Kidney (tissue), 14 donors: ENCODE data around the gene CBX2. TPM values are rescaled to one million over a fixed set of nuclear protein-coding genes. Genes with fewer than 3 reads are reported as not detected.

Source experiments
- DNase-seq, 5 donors: peaks; one replicate each; pipeline ENCODE4 v3.0.0-alpha.2; 2013 to 2020
- FAIRE-seq: peaks from 2 replicates; lab custom pipeline; 2012; peaks lifted over from hg19 to GRCh38; lab: Jason Lieb, UNC
- H3K27ac ChIP-seq, 2 donors: one replicate each; pipeline ENCODE4 v1.7.0; 2013; ENCODE audit warnings: low read depth in 2 of 2, low read length in 2 of 2, inconsistent platforms in 1 of 2
- H3K27me3 ChIP-seq: one replicate; pipeline ENCODE4 v1.7.1; 2013; ENCODE audit warnings: low read length, inconsistent platforms; ENCODE audit not compliant: control insufficient read depth, insufficient read depth
- H3K36me3 ChIP-seq, 3 donors: one replicate each; pipeline versions ENCODE4 v1.7.0 to v1.7.1; 2013; ENCODE audit warnings: low read length in 3 of 3, control low read depth in 1 of 3, inconsistent platforms in 1 of 3; ENCODE audit not compliant: insufficient read depth in 3 of 3, control insufficient read depth in 2 of 3
- H3K4me1 ChIP-seq, 3 donors: one replicate each; pipeline versions ENCODE4 v1.7.0 to v1.7.1; 2013; ENCODE audit warnings: low read length in 3 of 3, inconsistent platforms in 1 of 3, low read depth in 1 of 3; ENCODE audit not compliant: control insufficient read depth in 2 of 3, insufficient read depth in 2 of 3
- H3K4me3 ChIP-seq, 3 donors: one replicate each; pipeline versions ENCODE4 v1.7.0 to v1.8.1; 2013; ENCODE audit warnings: low read length in 3 of 3, control low read depth in 1 of 3, inconsistent platforms in 1 of 3
- H3K9ac ChIP-seq, 3 donors: one replicate each; pipeline versions ENCODE4 v1.7.0 to v1.7.1; 2013; ENCODE audit warnings: low read length in 3 of 3, control low read depth in 1 of 3, inconsistent platforms in 1 of 3
- H3K9me3 ChIP-seq, 3 donors: one replicate each; pipeline versions ENCODE4 v1.7.0 to v1.7.1; 2013; ENCODE audit warnings: low read length in 3 of 3, control low read depth in 1 of 3, inconsistent platforms in 1 of 3; ENCODE audit not compliant: control insufficient read depth in 2 of 3, insufficient read depth in 1 of 3
- CTCF ChIP-seq: IDR thresholded peaks from 3 replicates; pipeline ENCODE4 v1.5.1; 2012; ENCODE audit warnings: mild to moderate bottlenecking, moderate library complexity, borderline replicate concordance; ENCODE audit not compliant: insufficient read depth; ENCODE audit errors: extremely low read depth
- intact Hi-C: fragments of 100-400 bp; cut with DNase I; formaldehyde crosslinking; loops from one replicate; pipeline ENCODE4 v1.11.1; 2022
- polyA plus RNA-seq: library from polyadenylated mRNA; stranded (reverse); fragments of 350-450 nt; fragmentation: Illumina TruSeq; extraction: RNeasy Lipid Tissue Mini Kit (QIAGEN cat#74804); gene quantifications from one replicate; pipeline ENCODE4 v1.2.3, GENCODE V29; 2014; ENCODE audit warnings: low read depth, low replicate concordance; ENCODE audit not compliant: insufficient read depth
- total RNA-seq: library from RNA; stranded (reverse); fragmentation: NEBNext Ultra II Directional; extraction: Animal tissue kit (Norgen Biotek cat#: 25700); gene quantifications from one replicate; pipeline ENCODE4 v1.2.1, GENCODE V29; 2021
- donor health status: control.
- donor health status: control.
- donor health status: control.
- donor health status: control.
- donor health status: control.
- donor health status: DM: yes; HTN: yes; CAD: no.
- donor health status: Normal renal cell carcinoma (clear cell type).

Gene CBX2
- total and polyA plus RNA-seq, 2 donors from 2014 or later = 2.2 to 3.5 TPM

GRCh38 chr17:79785017-79785899 lies 7.3 kb downstream of the CBX2 start:
- peaks cover 13% of the 10 kb centered on the region for H3K27me3 ChIP-seq
- H3K4me3 ChIP-seq = no peak overlapping the region
- H3K4me1 ChIP-seq = no peaks in the 10 kb centered on the region
- no peak for TF ChIP-seq CTCF
- no peak overlapping the region for H3K9ac ChIP-seq
- no peak overlapping the region for H3K27ac ChIP-seq
- FAIRE-seq (no peak), DNase-seq (peak in 2 of 5 donors; percentile 33 to 51)
- no peaks in the 10 kb centered on the region for H3K9me3 ChIP-seq
- intact Hi-C loops = no loop called here
- H3K36me3 ChIP-seq = no peaks in the 10 kb centered on the region

- Histone ChIP-seq H3K27me3 (peaks cover 20% of the 10 kb centered on the region), H3K9me3 (no peaks in the 10 kb centered on the region), H3K4me3 (no peak overlapping the region), H3K36me3 (no peaks in the 10 kb centered on the region), H3K9ac (no peak overlapping the region), H3K4me1 (no peaks in the 10 kb centered on the region), H3K27ac (no peak overlapping the region)
- DNase-seq (peak in 2 of 5 donors; percentile 37 to 65), FAIRE-seq (no peak)
- intact Hi-C loops = no loop called here
- no peak for TF ChIP-seq CTCF
Measured at GRCh38 chr17:79785900-79786810, 8.2 kb downstream of the CBX2 start.

GRCh38 chr17:79786930-79787643 lies 9.1 kb downstream of the CBX2 start:
- FAIRE-seq (no peak), DNase-seq (peak in 1 of 5 donors; percentile 37)
- no peaks in the 10 kb centered on the region for H3K36me3 ChIP-seq
- no peaks in the 10 kb centered on the region for H3K9me3 ChIP-seq
- H3K9ac ChIP-seq = no peak overlapping the region
- no peak overlapping the region for H3K27ac ChIP-seq
- TF ChIP-seq CTCF = no peak
- intact Hi-C loops = no loop called here
- H3K4me1 ChIP-seq = no peaks in the 10 kb centered on the region
- peaks cover 27% of the 10 kb centered on the region for H3K27me3 ChIP-seq
- no peak overlapping the region for H3K4me3 ChIP-seq
